Caco-2 (cell line): ENCODE measurements around the gene STK32C. TPM values are rescaled to one million over a fixed set of nuclear protein-coding genes. Genes with fewer than 3 reads are reported as not detected.
"Not testable (repeated sequence)": the region's sequence is repeated elsewhere in the genome, so short reads cannot be mapped to it uniquely, and the experiment has no call there.

Experiments used
- BruUV-seq: library from RNA; stranded (reverse); fragments of 400-500 nt; replicated peaks from 2 replicates; lab custom pipeline; 2021; lab: Mats Ljungman, UMichigan
- CTCF ChIA-PET: fragments of 300-600 bp; sonication (Branson Sonifier 250); formaldehyde crosslinking; loops from one replicate; lab custom pipeline; 2022; ENCODE audit warnings: antibody characterized with exemption; lab: Charles Lee
- POLR2A ChIA-PET: fragments of 300-600 bp; sonication (Branson Sonifier 250); formaldehyde crosslinking; loops from one replicate; lab custom pipeline; 2022; ENCODE audit warnings: antibody characterized with exemption; lab: Charles Lee
- DNase-seq, 2 experiments: peaks; one replicate each; pipeline versions ENCODE4 v3.0.0 to v3.0.0-alpha.2; 2020 to 2022
- H3K27me3 ChIP-seq: replicated peaks from 2 replicates; pipeline ENCODE4 v1.6.0; 2011; ENCODE audit warnings: low read length; ENCODE audit not compliant: control insufficient read depth, insufficient read depth
- H3K36me3 ChIP-seq: 2 replicates; pipeline ENCODE4 v1.5.1; 2011; ENCODE audit warnings: low read length; ENCODE audit not compliant: control insufficient read depth, insufficient read depth
- H3K4me1 ChIP-seq: fragments of 250-450 bp; sonication (Bioruptor Pico); 2 replicates; pipeline ENCODE4 v1.5.1; 2020; ENCODE audit warnings: mild to moderate bottlenecking
- H3K4me3 ChIP-seq: 2 replicates; pipeline ENCODE4 v1.5.1; 2011; ENCODE audit warnings: low read depth, mild to moderate bottlenecking, control low read depth, low read length
- H3K9me3 ChIP-seq: fragments of 250-450 bp; sonication (Bioruptor Pico); 2 replicates; pipeline ENCODE4 v1.5.1; 2020; ENCODE audit warnings: mild to moderate bottlenecking, moderate library complexity
- H3K27ac Mint-ChIP-seq: one replicate; pipeline ENCODE4 v1.8.0; 2022; ENCODE audit warnings: mixed read lengths; ENCODE audit not compliant: unreplicated experiment
- H3K27me3 Mint-ChIP-seq: one replicate; pipeline ENCODE4 v1.8.0; 2022; ENCODE audit warnings: mixed read lengths; ENCODE audit not compliant: insufficient read depth, unreplicated experiment
- H3K36me3 Mint-ChIP-seq: one replicate; pipeline ENCODE4 v1.8.0; 2022; ENCODE audit warnings: mild to moderate bottlenecking, mixed read lengths; ENCODE audit not compliant: insufficient read depth, unreplicated experiment
- H3K4me1 Mint-ChIP-seq: one replicate; pipeline ENCODE4 v1.8.0; 2022; ENCODE audit warnings: low read depth, mixed read lengths; ENCODE audit not compliant: unreplicated experiment
- H3K4me3 Mint-ChIP-seq: one replicate; pipeline ENCODE4 v1.8.0; 2022; ENCODE audit warnings: mild to moderate bottlenecking, moderate library complexity, mixed read lengths; ENCODE audit not compliant: unreplicated experiment
- H3K9me3 Mint-ChIP-seq: one replicate; pipeline ENCODE4 v1.8.0; 2022; ENCODE audit warnings: mixed read lengths; ENCODE audit not compliant: unreplicated experiment
- CTCF ChIP-seq, 2 experiments: fragments of 200-600 bp in 1 of 2; IDR thresholded peaks; 1 replicate in 1 of 2; 2 replicates in 1 of 2; pipeline versions ENCODE4 v1.5.1 to v1.8.0; 2011 to 2022; ENCODE audit warnings: antibody characterized with exemption in 1 of 2, control low read depth in 1 of 2, inconsistent platforms in 1 of 2, low read depth in 1 of 2, low read length in 1 of 2, mild to moderate bottlenecking in 1 of 2, moderate library complexity in 1 of 2; ENCODE audit not compliant: insufficient read depth in 1 of 2, severe bottlenecking in 1 of 2, unreplicated experiment in 1 of 2
- intact Hi-C: fragments of 100-400 bp; cut with micrococcal nuclease; formaldehyde crosslinking; loops from one replicate; pipeline ENCODE4 v1.10.0; 2022; ENCODE audit not compliant: unreplicated experiment
- total RNA-seq: library from RNA; stranded (reverse); gene quantifications from 2 replicates; pipeline ENCODE4 v1.2.3, GENCODE V29; 2022

STK32C gene
- total RNA-seq, 1 experiment from 2014 or later: 13.3 TPM

GRCh38 chr10:132162590-132163277, 145.0 kb downstream of the STK32C start:
- H3K9me3 Mint-ChIP-seq: no peaks in the 10 kb centered on the region
- Histone ChIP-seq H3K4me3 (no peak overlapping the region), H3K4me1 (no peaks in the 10 kb centered on the region), H3K36me3 (no peaks in the 10 kb centered on the region), H3K27me3 (no peaks in the 10 kb centered on the region), H3K9me3 (no peaks in the 10 kb centered on the region)
- no peaks in the 10 kb centered on the region for H3K4me1 Mint-ChIP-seq
- intact Hi-C loops: no loop called here
- H3K27me3 Mint-ChIP-seq: peaks cover 7% of the 10 kb centered on the region
- no peak overlapping the region for H3K4me3 Mint-ChIP-seq
- H3K27ac Mint-ChIP-seq: no peak overlapping the region
- no peak for TF ChIP-seq CTCF (IDR thresholded peaks at IDR 0.05; ENCODE audit: insufficient read depth in 1 of 2, low read depth in 1 of 2, low read length in 1 of 2, severe bottlenecking in 1 of 2, unreplicated experiment in 1 of 2)
- DNase-seq: no peak
- no peaks in the 10 kb centered on the region for H3K36me3 Mint-ChIP-seq
- ChIA-PET CTCF (no interaction called here), POLR2A (no interaction called here)
- BruUV-seq: no TSS peak

GRCh38 chr10:132162021-132162531, 145.7 kb downstream of the STK32C start:
- Histone ChIP-seq H3K4me3 (no peak overlapping the region), H3K9me3 (no peaks in the 10 kb centered on the region), H3K27me3 (no peaks in the 10 kb centered on the region), H3K36me3 (no peaks in the 10 kb centered on the region), H3K4me1 (no peaks in the 10 kb centered on the region)
- DNase-seq: no peak
- Mint-ChIP-seq H3K4me1 (no peaks in the 10 kb centered on the region), H3K27ac (no peak overlapping the region), H3K27me3 (peaks cover 7% of the 10 kb centered on the region), H3K9me3 (no peaks in the 10 kb centered on the region), H3K36me3 (no peaks in the 10 kb centered on the region), H3K4me3 (no peak overlapping the region)
- intact Hi-C loops: no loop called here
- no TSS peak for BruUV-seq
- POLR2A ChIA-PET: no interaction called here
- CTCF ChIA-PET: no interaction called here
- TF ChIP-seq CTCF (IDR thresholded peaks at IDR 0.05; ENCODE audit: insufficient read depth in 1 of 2, low read depth in 1 of 2, low read length in 1 of 2, severe bottlenecking in 1 of 2, unreplicated experiment in 1 of 2): no peak

GRCh38 chr10:132160834-132161622, 146.7 kb downstream of the STK32C start:
- H3K4me1 ChIP-seq, intact Hi-C loops, H3K36me3 Mint-ChIP-seq, H3K4me3 ChIP-seq, H3K27me3 ChIP-seq, H3K4me1 Mint-ChIP-seq, POLR2A ChIA-PET, H3K36me3 ChIP-seq, H3K9me3 Mint-ChIP-seq, CTCF ChIA-PET, BruUV-seq, H3K9me3 ChIP-seq, H3K4me3 Mint-ChIP-seq, DNase-seq, H3K27me3 Mint-ChIP-seq, H3K27ac Mint-ChIP-seq: not testable (repeated sequence)

- H3K36me3 ChIP-seq, H3K4me3 Mint-ChIP-seq, H3K4me3 ChIP-seq, H3K4me1 Mint-ChIP-seq, BruUV-seq, H3K4me1 ChIP-seq, H3K9me3 ChIP-seq, POLR2A ChIA-PET, H3K27me3 Mint-ChIP-seq, H3K27me3 ChIP-seq, H3K36me3 Mint-ChIP-seq, CTCF ChIA-PET, DNase-seq, H3K9me3 Mint-ChIP-seq, intact Hi-C loops, H3K27ac Mint-ChIP-seq: not testable (repeated sequence)
These were observed 147.5 kb downstream of the STK32C start for GRCh38 chr10:132160231-132160630.

- H3K4me3 ChIP-seq, H3K4me3 Mint-ChIP-seq, H3K9me3 ChIP-seq, H3K27me3 Mint-ChIP-seq, POLR2A ChIA-PET, H3K4me1 ChIP-seq, H3K36me3 ChIP-seq, intact Hi-C loops, H3K36me3 Mint-ChIP-seq, BruUV-seq, H3K27ac Mint-ChIP-seq, H3K27me3 ChIP-seq, CTCF ChIA-PET, H3K9me3 Mint-ChIP-seq, H3K4me1 Mint-ChIP-seq, DNase-seq: not testable (repeated sequence)
These were observed 148.2 kb downstream of the STK32C start for GRCh38 chr10:132159302-132160230.
